IMR-90 (cell line): Measurements from ENCODE around the gene ZNRF3. TPM values are rescaled to one million over a fixed set of nuclear protein-coding genes. Genes with fewer than 3 reads are reported as not detected.

Source experiments
- ATAC-seq: fragments of 200-7000 bp; cut with Tn5 transposase; 2 replicates; pipeline ENCODE4 v1.9.1; 2020; ENCODE audit warnings: low read depth, mild to moderate bottlenecking, moderate library complexity
- BruUV-seq: library from RNA; stranded (reverse); fragments of 400-500 nt; replicated peaks from 2 replicates; lab custom pipeline; 2021; lab: Mats Ljungman, UMichigan
- CTCF ChIA-PET: fragments of 300-600 bp; formaldehyde crosslinking; extraction: SDS; loops from one replicate; lab custom pipeline; 2021; ENCODE audit warnings: antibody characterized with exemption; lab: Yijun Ruan, JAX
- POLR2A ChIA-PET: fragments of 300-600 bp; sonication (Branson Sonifier 250); formaldehyde crosslinking; loops from one replicate; lab custom pipeline; 2022; ENCODE audit warnings: antibody characterized with exemption; ENCODE audit not compliant: unreplicated experiment; lab: Charles Lee
- DNase-seq: peaks from one replicate; pipeline ENCODE4 v3.0.0; 2013
- H2AFZ ChIP-seq: replicated peaks from 2 replicates; pipeline ENCODE3; 2013; ENCODE audit warnings: low read length, mild to moderate bottlenecking; ENCODE audit not compliant: poor library complexity
- H2AK5ac ChIP-seq: 2 replicates; pipeline ENCODE4 v1.6.1; 2013; ENCODE audit warnings: low read depth, low read length, inconsistent platforms
- H2AK9ac ChIP-seq: replicated peaks from 2 replicates; pipeline ENCODE3; 2013; ENCODE audit warnings: mild to moderate bottlenecking, low read depth, low read length, moderate library complexity; ENCODE audit not compliant: poor library complexity
- H2BK120ac ChIP-seq: 2 replicates; pipeline ENCODE4 v1.6.1; 2013; ENCODE audit warnings: low read depth, low read length, inconsistent platforms
- H2BK15ac ChIP-seq: 3 replicates; pipeline ENCODE4 v1.6.1; 2013; ENCODE audit warnings: low read depth, low read length, inconsistent platforms
- H2BK20ac ChIP-seq: 2 replicates; pipeline ENCODE4 v1.6.1; 2013; ENCODE audit warnings: low read depth, mild to moderate bottlenecking, inconsistent platforms, low read length, moderate library complexity
- H2BK5ac ChIP-seq: 2 replicates; pipeline ENCODE4 v1.6.1; 2013; ENCODE audit warnings: mild to moderate bottlenecking, low read depth, low read length, inconsistent platforms; ENCODE audit not compliant: poor library complexity, severe bottlenecking
- H3K14ac ChIP-seq: replicated peaks from 2 replicates; pipeline ENCODE4 v1.6.1; 2013; ENCODE audit warnings: low read depth, low read length, inconsistent platforms
- H3K18ac ChIP-seq: 2 replicates; pipeline ENCODE4 v1.6.1; 2013; ENCODE audit warnings: low read depth, low read length, control low read depth
- H3K23ac ChIP-seq: 2 replicates; pipeline ENCODE4 v1.6.1; 2013; ENCODE audit warnings: low read depth, low read length, inconsistent platforms
- H3K27ac ChIP-seq: 2 replicates; pipeline ENCODE4 v1.5.1; 2013; ENCODE audit warnings: mild to moderate bottlenecking, control low read depth, low read length; ENCODE audit not compliant: insufficient read depth
- H3K27me3 ChIP-seq: 2 replicates; pipeline ENCODE4 v1.6.1; 2013; ENCODE audit warnings: low read length; ENCODE audit not compliant: control insufficient read depth, insufficient read depth
- H3K36me3 ChIP-seq: 2 replicates; pipeline ENCODE4 v1.6.1; 2013; ENCODE audit warnings: low read length, mixed read lengths; ENCODE audit not compliant: control insufficient read depth, insufficient read depth
- H3K4ac ChIP-seq: 2 replicates; pipeline ENCODE4 v1.6.1; 2013; ENCODE audit warnings: low read depth, low read length, inconsistent platforms
- H3K4me1 ChIP-seq: 2 replicates; pipeline ENCODE4 v1.6.1; 2013; ENCODE audit warnings: low read length, mixed read lengths; ENCODE audit not compliant: control insufficient read depth, insufficient read depth
- H3K4me2 ChIP-seq: 2 replicates; pipeline ENCODE4 v1.6.1; 2013; ENCODE audit warnings: low read depth, mild to moderate bottlenecking, control low read depth, low read length, moderate library complexity
- H3K4me3 ChIP-seq: 2 replicates; pipeline ENCODE4 v1.5.1; 2013; ENCODE audit warnings: low read depth, mild to moderate bottlenecking, control low read depth, low read length, moderate library complexity; ENCODE audit not compliant: insufficient read depth
- H3K56ac ChIP-seq: 2 replicates; pipeline ENCODE4 v1.6.1; 2013; ENCODE audit warnings: low read length, inconsistent platforms; ENCODE audit not compliant: insufficient read depth; ENCODE audit errors: extremely low read depth
- H3K79me1 ChIP-seq, 2 experiments: 2 replicates each; pipeline ENCODE4 v1.6.1; 2013; ENCODE audit warnings: low read length in 2 of 2, inconsistent platforms in 1 of 2, low read depth in 1 of 2
- H3K9ac ChIP-seq: 2 replicates; pipeline ENCODE4 v1.6.1; 2013; ENCODE audit warnings: low read depth, low read length, control low read depth
- H3K9me1 ChIP-seq: 2 replicates; pipeline ENCODE4 v1.6.1; 2013; ENCODE audit warnings: low read length, inconsistent platforms; ENCODE audit not compliant: insufficient read depth
- H3K9me3 ChIP-seq: 2 replicates; pipeline ENCODE4 v1.6.1; 2013; ENCODE audit warnings: low read length; ENCODE audit not compliant: control insufficient read depth, insufficient read depth
- H4K20me1 ChIP-seq: 2 replicates; pipeline ENCODE4 v1.6.1; 2013; ENCODE audit warnings: low read length, inconsistent platforms; ENCODE audit not compliant: insufficient read depth
- H4K5ac ChIP-seq: 2 replicates; pipeline ENCODE4 v1.6.1; 2013; ENCODE audit warnings: mild to moderate bottlenecking, low read depth, low read length, control low read depth
- H4K8ac ChIP-seq, 2 experiments: 2 replicates each; pipeline ENCODE4 v1.6.1; 2013; ENCODE audit warnings: low read depth in 2 of 2, low read length in 2 of 2, control low read depth in 1 of 2, inconsistent platforms in 1 of 2
- H4K91ac ChIP-seq: 2 replicates; pipeline ENCODE4 v1.6.1; 2013; ENCODE audit warnings: low read depth, low read length, inconsistent platforms; ENCODE audit not compliant: insufficient read depth
- BHLHE40 ChIP-seq: fragments of 150-350 bp; IDR thresholded peaks from 2 replicates; pipeline ENCODE4 v1.6.1; 2016; ENCODE audit warnings: mild to moderate bottlenecking, low read depth, low read length
- CEBPB ChIP-seq: IDR thresholded peaks from 2 replicates; pipeline ENCODE4 v1.6.1; 2012; ENCODE audit warnings: low read depth, low read length, improper control_type of control experiment
- CHD1 ChIP-seq: IDR thresholded peaks from 2 replicates; pipeline ENCODE4 v1.6.1; 2012; ENCODE audit warnings: low read depth, low read length, improper control_type of control experiment
- MAFK ChIP-seq: IDR thresholded peaks from 2 replicates; pipeline ENCODE4 v1.6.1; 2012; ENCODE audit warnings: low read depth, low read length, improper control_type of control experiment
- MAZ ChIP-seq: IDR thresholded peaks from 2 replicates; pipeline ENCODE4 v1.6.1; 2012; ENCODE audit warnings: low read depth, mild to moderate bottlenecking, low read length, improper control_type of control experiment, moderate library complexity, borderline replicate concordance
- MXI1 ChIP-seq: IDR thresholded peaks from 2 replicates; pipeline ENCODE4 v1.6.1; 2012; ENCODE audit warnings: low read depth, mild to moderate bottlenecking, low read length, moderate library complexity, borderline replicate concordance
- POLR2A ChIP-seq: IDR thresholded peaks from 2 replicates; pipeline ENCODE4 v1.6.1; 2012; ENCODE audit warnings: mild to moderate bottlenecking, low read depth, low read length
- RAD21 ChIP-seq: IDR thresholded peaks from 2 replicates; pipeline ENCODE4 v1.6.1; 2012; ENCODE audit warnings: low read length, improper control_type of control experiment
- RCOR1 ChIP-seq: IDR thresholded peaks from 2 replicates; pipeline ENCODE4 v1.6.1; 2012; ENCODE audit warnings: mild to moderate bottlenecking, low read length, improper control_type of control experiment; ENCODE audit not compliant: insufficient replicate concordance
- RFX5 ChIP-seq: IDR thresholded peaks from 2 replicates; pipeline ENCODE4 v1.8.0; 2012; ENCODE audit warnings: low read depth, mild to moderate bottlenecking, low read length, moderate library complexity
- SMC3 ChIP-seq: fragments of 150-350 bp; IDR thresholded peaks from 2 replicates; pipeline ENCODE4 v1.6.1; 2016; ENCODE audit warnings: low read depth, mild to moderate bottlenecking, antibody characterized with exemption, low read length, moderate library complexity
- WGBS, 2 experiments: methylation state at CpG; one replicate each; pipeline versions ENCODE4 v1.1.5 to v1.1.7; 2013; ENCODE audit warnings: missing lambda C conversion rate in 2 of 2; ENCODE audit not compliant: insufficient read length in 1 of 2; ENCODE audit errors: extremely low coverage in 2 of 2; 5-methylcytosine and 5-hydroxymethylcytosine counted together
- dilution Hi-C: fragments of 300-500 bp; cut with HindIII; formaldehyde crosslinking; loops from one replicate; pipeline ENCODE4 v1.14.3; 2018; ENCODE audit warnings: low sequenced_read_pairs; ENCODE audit not compliant: unreplicated experiment
- in situ Hi-C: fragments of 300-500 bp; cut with MboI; formaldehyde crosslinking; loops from 3 replicates; pipeline ENCODE4 v1.14.3; 2019; ENCODE audit warnings: low sequenced_read_pairs, inconsistent platforms, mixed read lengths
- intact Hi-C: fragments of 100-400 bp; cut with micrococcal nuclease; formaldehyde crosslinking; loops from 2 replicates; pipeline ENCODE4 v1.10.0; 2022
- polyA plus RNA-seq, 3 experiments: library from polyadenylated mRNA; depleted of rRNA; stranded (reverse); fragments of >200 nt; gene quantifications; 2 replicates each; pipeline ENCODE4 v1.2.3, GENCODE V29; 2012; ENCODE audit warnings: low replicate concordance in 1 of 3
- total RNA-seq: library from RNA; depleted of rRNA; stranded (reverse); fragments of >200 nt; gene quantifications from 2 replicates; pipeline ENCODE4 v1.2.3, GENCODE V29; 2012
- TF ChIP-seq, protein P1 (sequence below): fragments of 150-350 bp; IDR thresholded peaks from 2 replicates; pipeline ENCODE4 v1.6.1; 2016; ENCODE audit warnings: low read depth, mild to moderate bottlenecking, low read length, moderate library complexity, borderline replicate concordance
- TF ChIP-seq, protein P2 (sequence below): fragments of 150-350 bp; IDR thresholded peaks from 2 replicates; pipeline ENCODE4 v1.6.1; 2017; ENCODE audit warnings: mild to moderate bottlenecking, antibody characterized with exemption, low read length, low read depth
- TF ChIP-seq, protein P3 (sequence below): conservative IDR thresholded peaks from 2 replicates; pipeline ENCODE4 v1.5.1; 2012; ENCODE audit warnings: mild to moderate bottlenecking, low read depth, low read length, improper control_type of control experiment

ZNRF3 gene
- total and polyA plus RNA-seq, 2 of the 4 experiments (the other 2 are of a cell fraction) = 1.4 to 2.4 TPM

DNA sequence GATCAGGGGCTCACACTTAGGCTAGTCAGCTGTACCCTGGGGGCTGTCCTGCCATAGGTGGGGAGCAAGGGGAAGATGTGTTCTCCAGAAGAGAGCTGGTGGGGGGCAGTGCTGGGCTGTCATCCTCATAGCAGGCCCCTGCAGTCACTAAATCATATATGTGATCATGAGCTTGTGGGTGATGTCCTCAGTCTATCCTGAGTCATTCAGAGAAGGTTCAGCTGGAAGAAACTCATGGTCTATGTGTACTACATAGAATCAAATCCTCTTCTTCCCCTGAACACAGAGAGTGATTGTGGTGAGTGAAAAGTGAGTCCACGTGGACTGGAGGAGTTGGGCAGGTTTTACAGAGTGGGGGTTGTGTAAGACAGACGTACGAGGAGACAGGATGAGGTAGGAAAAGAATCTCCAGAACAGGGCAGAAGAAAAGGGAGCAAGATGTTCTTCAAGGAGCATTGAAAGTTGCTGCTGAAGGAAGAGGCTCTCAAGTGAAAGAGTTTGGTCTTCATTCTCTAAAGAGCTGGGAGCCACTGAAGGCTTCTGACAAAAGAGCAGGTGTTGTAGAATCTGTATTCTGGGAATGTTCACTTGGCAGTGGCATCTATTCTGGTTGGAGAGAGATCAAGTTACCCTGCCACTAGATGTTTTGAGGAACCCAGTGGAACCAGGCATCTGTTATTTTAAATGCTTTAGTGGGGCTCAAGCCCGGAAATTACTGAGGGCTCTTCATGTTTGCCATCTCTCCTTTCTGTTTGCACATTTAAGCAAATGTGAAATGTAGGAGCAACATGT is 109.4 kb downstream of the ZNRF3 start:
- no peaks in the 10 kb centered on the region for H3K9me3 ChIP-seq
- no peak overlapping the region for H2AFZ ChIP-seq
- H2BK20ac ChIP-seq = no peak overlapping the region
- H4K5ac ChIP-seq = no peak overlapping the region
- H4K8ac ChIP-seq = no peak overlapping the region
- no peak overlapping the region for H2AK5ac ChIP-seq
- no peak overlapping the region for H3K14ac ChIP-seq
- dilution Hi-C loops (no loop called here), intact Hi-C loops (no loop called here), in situ Hi-C loops (no loop called here)
- H2BK15ac ChIP-seq = no peak overlapping the region
- H2AK9ac ChIP-seq = no peak overlapping the region
- H3K79me1 ChIP-seq = no peaks in the 10 kb centered on the region
- no peak overlapping the region for H3K4me2 ChIP-seq
- DNase-seq = no peak
- H2BK120ac ChIP-seq = no peak overlapping the region
- no TSS peak for BruUV-seq
- H3K36me3 ChIP-seq = 0 out of 2 replicates have a peak, but pooled peaks cover 1% of the 10 kb centered on the region
- H3K4me1 ChIP-seq = peaks cover 5% of the 10 kb centered on the region; the same call in 1 of the 2 replicates
- H3K27ac ChIP-seq = no peak overlapping the region
- H3K56ac ChIP-seq = no peak overlapping the region
- no peak overlapping the region for H3K23ac ChIP-seq
- no peaks in the 10 kb centered on the region for H4K20me1 ChIP-seq
- TF ChIP-seq RFX5 (no peak), RAD21 (no peak), MXI1 (no peak), SMC3 (no peak), BHLHE40 (no peak), RCOR1 (no peak), CHD1 (no peak), CEBPB (no peak), POLR2A (no peak), MAFK (no peak), MAZ (no peak)
- TF ChIP-seq, protein P1, sequence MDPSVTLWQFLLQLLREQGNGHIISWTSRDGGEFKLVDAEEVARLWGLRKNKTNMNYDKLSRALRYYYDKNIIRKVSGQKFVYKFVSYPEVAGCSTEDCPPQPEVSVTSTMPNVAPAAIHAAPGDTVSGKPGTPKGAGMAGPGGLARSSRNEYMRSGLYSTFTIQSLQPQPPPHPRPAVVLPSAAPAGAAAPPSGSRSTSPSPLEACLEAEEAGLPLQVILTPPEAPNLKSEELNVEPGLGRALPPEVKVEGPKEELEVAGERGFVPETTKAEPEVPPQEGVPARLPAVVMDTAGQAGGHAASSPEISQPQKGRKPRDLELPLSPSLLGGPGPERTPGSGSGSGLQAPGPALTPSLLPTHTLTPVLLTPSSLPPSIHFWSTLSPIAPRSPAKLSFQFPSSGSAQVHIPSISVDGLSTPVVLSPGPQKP = no peak
- TF ChIP-seq, protein P2, sequence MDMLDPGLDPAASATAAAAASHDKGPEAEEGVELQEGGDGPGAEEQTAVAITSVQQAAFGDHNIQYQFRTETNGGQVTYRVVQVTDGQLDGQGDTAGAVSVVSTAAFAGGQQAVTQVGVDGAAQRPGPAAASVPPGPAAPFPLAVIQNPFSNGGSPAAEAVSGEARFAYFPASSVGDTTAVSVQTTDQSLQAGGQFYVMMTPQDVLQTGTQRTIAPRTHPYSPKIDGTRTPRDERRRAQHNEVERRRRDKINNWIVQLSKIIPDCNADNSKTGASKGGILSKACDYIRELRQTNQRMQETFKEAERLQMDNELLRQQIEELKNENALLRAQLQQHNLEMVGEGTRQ = no peak
- TF ChIP-seq, protein P3, sequence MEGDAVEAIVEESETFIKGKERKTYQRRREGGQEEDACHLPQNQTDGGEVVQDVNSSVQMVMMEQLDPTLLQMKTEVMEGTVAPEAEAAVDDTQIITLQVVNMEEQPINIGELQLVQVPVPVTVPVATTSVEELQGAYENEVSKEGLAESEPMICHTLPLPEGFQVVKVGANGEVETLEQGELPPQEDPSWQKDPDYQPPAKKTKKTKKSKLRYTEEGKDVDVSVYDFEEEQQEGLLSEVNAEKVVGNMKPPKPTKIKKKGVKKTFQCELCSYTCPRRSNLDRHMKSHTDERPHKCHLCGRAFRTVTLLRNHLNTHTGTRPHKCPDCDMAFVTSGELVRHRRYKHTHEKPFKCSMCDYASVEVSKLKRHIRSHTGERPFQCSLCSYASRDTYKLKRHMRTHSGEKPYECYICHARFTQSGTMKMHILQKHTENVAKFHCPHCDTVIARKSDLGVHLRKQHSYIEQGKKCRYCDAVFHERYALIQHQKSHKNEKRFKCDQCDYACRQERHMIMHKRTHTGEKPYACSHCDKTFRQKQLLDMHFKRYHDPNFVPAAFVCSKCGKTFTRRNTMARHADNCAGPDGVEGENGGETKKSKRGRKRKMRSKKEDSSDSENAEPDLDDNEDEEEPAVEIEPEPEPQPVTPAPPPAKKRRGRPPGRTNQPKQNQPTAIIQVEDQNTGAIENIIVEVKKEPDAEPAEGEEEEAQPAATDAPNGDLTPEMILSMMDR = no peak
- H3K9ac ChIP-seq = no peak overlapping the region
- 100% methylated on average over 2 of the region's 4 CpGs; no CpG with 5 or more reads in 1 of the 2 experiments for WGBS, 2 experiments
- no peak for ATAC-seq
- ChIA-PET POLR2A (no interaction called here), CTCF (no interaction called here)
- H3K9me1 ChIP-seq = no peaks in the 10 kb centered on the region; the same call in 1 of the 2 replicates
- H3K27me3 ChIP-seq = no peaks in the 10 kb centered on the region
- H3K4ac ChIP-seq = no peak overlapping the region
- H2BK5ac ChIP-seq = no peak overlapping the region
- H4K91ac ChIP-seq = no peak overlapping the region
- H3K4me3 ChIP-seq = no peak overlapping the region
- no peak overlapping the region for H3K18ac ChIP-seq
